HCT116 (cell line): ENCODE data around the gene HAPSTR1. TPM values are rescaled to one million over a fixed set of nuclear protein-coding genes. Genes with fewer than 3 reads are reported as not detected.

ENCODE experiments used
- ATAC-seq: fragments of 200-7000 bp; cut with Tn5 transposase; 2 replicates; pipeline ENCODE4 v1.9.1; 2020; ENCODE audit warnings: mild to moderate bottlenecking, moderate library complexity
- BruUV-seq: library from RNA; stranded (reverse); fragments of 400-500 nt; replicated peaks from 2 replicates; lab custom pipeline; 2021; lab: Mats Ljungman, UMichigan
- CTCF ChIA-PET: fragments of 300-600 bp; sonication (Branson Sonifier 250); formaldehyde crosslinking; loops from one replicate; lab custom pipeline; 2021; ENCODE audit warnings: antibody characterized with exemption; lab: Charles Lee
- POLR2A ChIA-PET: fragments of 300-600, 350-600 bp; sonication (Branson Sonifier 250); formaldehyde crosslinking; loops from one replicate; lab custom pipeline; 2021; ENCODE audit warnings: antibody characterized with exemption; lab: Charles Lee
- RAD21 ChIA-PET, 2 experiments: fragments of 300-600 bp; sonication (Branson Sonifier 250); formaldehyde crosslinking; loops; one replicate each; lab custom pipeline; 2023; ENCODE audit warnings: low total read pairs in 2 of 2; ENCODE audit not compliant: uncharacterized antibody in 2 of 2, unreplicated experiment in 2 of 2, low non-redundant PET in 1 of 2; lab: Charles Lee
- DNase-seq: peaks from one replicate; pipeline ENCODE4 v3.0.0-alpha.2; 2010; ENCODE audit warnings: low read depth, low spot score
- H2AFZ ChIP-seq: fragments of 200-600 bp; shearing (Covaris generic), sonication (generic); 2 replicates; pipeline ENCODE4 v1.6.1; 2017; ENCODE audit warnings: low read depth, mixed run types, mixed read lengths, antibody characterized with exemption, low read length; ENCODE audit not compliant: poor library complexity, severe bottlenecking
- H3K27ac ChIP-seq: 2 replicates; pipeline ENCODE4 v1.5.1; 2012; ENCODE audit warnings: low read depth, low read length
- H3K27me3 ChIP-seq: fragments of 200-600 bp; sonication (generic); 2 replicates; pipeline ENCODE4 v1.6.1; 2016; ENCODE audit warnings: mixed run types, low read length, mixed read lengths; ENCODE audit not compliant: insufficient read depth
- H3K36me3 ChIP-seq, 2 experiments: fragments of 200-500 bp in 1 of 2; fragments of 200-600 bp in 1 of 2; sonication (Bioruptor generic) in 1 of 2; sonication (generic) in 1 of 2; 2 replicates each; pipeline versions ENCODE4 v1.5.1 to v1.6.1; 2014 to 2016; ENCODE audit warnings: low read length in 2 of 2, inconsistent platforms in 1 of 2, mixed read lengths in 1 of 2, mixed run types in 1 of 2; ENCODE audit not compliant: insufficient read depth in 2 of 2, control insufficient read depth in 1 of 2
- H3K4me1 ChIP-seq, 2 experiments: fragments of 200-600 bp in 1 of 2; sonication (generic) in 1 of 2; 2 replicates each; pipeline versions ENCODE4 v1.5.1 to v1.6.1; 2012 to 2017; ENCODE audit warnings: low read length in 2 of 2, inconsistent platforms in 1 of 2, mild to moderate bottlenecking in 1 of 2, mixed read lengths in 1 of 2, mixed run types in 1 of 2, moderate library complexity in 1 of 2; ENCODE audit not compliant: insufficient read depth in 2 of 2, control insufficient read depth in 1 of 2
- H3K4me2 ChIP-seq: fragments of 200-600 bp; sonication (generic); 2 replicates; pipeline ENCODE4 v1.6.1; 2017; ENCODE audit warnings: mixed run types, low read length, mixed read lengths
- H3K4me3 ChIP-seq, 2 experiments: fragments of 200-600 bp in 1 of 2; sonication (generic) in 1 of 2; replicated peaks in 1 of 2; 2 replicates each; pipeline ENCODE4 v1.5.1; 2011 to 2016; ENCODE audit warnings: low read length in 2 of 2, control low read depth in 1 of 2, low read depth in 1 of 2, mild to moderate bottlenecking in 1 of 2, mixed read lengths in 1 of 2, mixed run types in 1 of 2
- H3K79me2 ChIP-seq: fragments of 200-600 bp; sonication (generic); 2 replicates; pipeline ENCODE4 v1.6.1; 2017; ENCODE audit warnings: mild to moderate bottlenecking, mixed run types, low read length, moderate library complexity, mixed read lengths; ENCODE audit not compliant: insufficient read depth
- H3K9ac ChIP-seq: fragments of 200-600 bp; sonication (generic); 2 replicates; pipeline ENCODE4 v1.6.1; 2016; ENCODE audit warnings: low read length, mixed read lengths
- H3K9me2 ChIP-seq: fragments of 200-600 bp; sonication (generic), shearing (Covaris generic); 2 replicates; pipeline ENCODE4 v1.6.1; 2017; ENCODE audit warnings: mixed run types, mild to moderate bottlenecking, moderate library complexity; ENCODE audit not compliant: insufficient read depth
- H3K9me3 ChIP-seq, 2 experiments: fragments of 200-500 bp in 1 of 2; fragments of 200-600 bp in 1 of 2; sonication (Bioruptor generic) in 1 of 2; sonication (generic) in 1 of 2; 2 replicates each; pipeline ENCODE4 v1.6.1; 2014 to 2017; ENCODE audit warnings: low read length in 2 of 2, mixed read lengths in 2 of 2, inconsistent platforms in 1 of 2, low read depth in 1 of 2, mild to moderate bottlenecking in 1 of 2, mixed run types in 1 of 2, moderate library complexity in 1 of 2; ENCODE audit not compliant: control insufficient read depth in 1 of 2, insufficient read depth in 1 of 2
- H4K20me1 ChIP-seq: fragments of 200-600 bp; sonication (generic), shearing (Covaris generic); 2 replicates; pipeline ENCODE4 v1.6.1; 2017; ENCODE audit warnings: mixed run types, mild to moderate bottlenecking, moderate library complexity; ENCODE audit not compliant: insufficient read depth
- CEBPB ChIP-seq: IDR thresholded peaks from 2 replicates; pipeline ENCODE4 v1.6.1; 2012; ENCODE audit warnings: low read depth
- CTCF ChIP-seq, 3 experiments: fragments of 200-600 bp in 1 of 3; sonication (generic) in 1 of 3; IDR thresholded peaks in 2 of 3; conservative IDR thresholded peaks in 1 of 3; 2 replicates each; pipeline ENCODE4 v1.5.1; 2012 to 2017; ENCODE audit warnings: low read depth in 2 of 3, low read length in 2 of 3, antibody characterized with exemption in 1 of 3, borderline replicate concordance in 1 of 3, control low read depth in 1 of 3, mild to moderate bottlenecking in 1 of 3, mixed read lengths in 1 of 3, mixed run types in 1 of 3, moderate library complexity in 1 of 3; ENCODE audit not compliant: insufficient read depth in 1 of 3
- EGR1 ChIP-seq: IDR thresholded peaks from 2 replicates; pipeline ENCODE4 v1.6.1; 2012; ENCODE audit warnings: low read depth
- EZH2phosphoT487 ChIP-seq: fragments of 200-600 bp; IDR thresholded peaks from 2 replicates; pipeline ENCODE4 v1.6.1; 2018; ENCODE audit warnings: antibody characterized with exemption, borderline replicate concordance
- FOSL1 ChIP-seq: IDR thresholded peaks from 2 replicates; pipeline ENCODE4 v1.6.1; 2012; ENCODE audit warnings: low read depth
- POLR2AphosphoS5 ChIP-seq: IDR thresholded peaks from 2 replicates; pipeline ENCODE4 v1.6.1; 2011; ENCODE audit warnings: mild to moderate bottlenecking, low read depth, low read length, moderate library complexity
- RAD21 ChIP-seq: IDR thresholded peaks from 2 replicates; pipeline ENCODE4 v1.6.1; 2012; ENCODE audit warnings: low read depth, mild to moderate bottlenecking
- REST ChIP-seq: IDR thresholded peaks from 2 replicates; pipeline ENCODE4 v1.6.1; 2012; ENCODE audit warnings: low read depth
- SIN3A ChIP-seq: IDR thresholded peaks from 2 replicates; pipeline ENCODE4 v1.6.1; 2012; ENCODE audit warnings: low read depth
- SP1 ChIP-seq: IDR thresholded peaks from 2 replicates; pipeline ENCODE4 v1.6.1; 2012; ENCODE audit warnings: low read depth
- SRF ChIP-seq: IDR thresholded peaks from 2 replicates; pipeline ENCODE4 v1.6.1; 2012; ENCODE audit warnings: low read depth
- TCF7L2 ChIP-seq: IDR thresholded peaks from 2 replicates; pipeline ENCODE4 v1.7.0; 2011; ENCODE audit warnings: borderline replicate concordance, inconsistent platforms; ENCODE audit not compliant: insufficient read depth, insufficient read length; ENCODE audit errors: extremely low read depth
- YY1 ChIP-seq: IDR thresholded peaks from 2 replicates; pipeline ENCODE4 v1.6.1; 2011; ENCODE audit warnings: low read length, low read depth, moderate library complexity, mild to moderate bottlenecking; ENCODE audit not compliant: insufficient replicate concordance; ENCODE audit errors: extremely low read depth
- ZNF274 ChIP-seq: fragments of 200-500 bp; sonication (Bioruptor generic); IDR thresholded peaks from 2 replicates; pipeline ENCODE4 v1.6.1; 2014; ENCODE audit warnings: mild to moderate bottlenecking, low read depth, low read length, inconsistent platforms
- intact Hi-C: fragments of 100-400 bp; cut with micrococcal nuclease; formaldehyde crosslinking; loops from 2 replicates; pipeline ENCODE4 v1.10.0; 2022
- total RNA-seq: library from RNA; stranded (reverse); gene quantifications from one replicate; pipeline ENCODE4 v1.2.1, GENCODE V29; 2021; ENCODE audit not compliant: unreplicated experiment
- TF ChIP-seq, protein P1 (sequence below): IDR thresholded peaks from 2 replicates; pipeline ENCODE4 v1.6.1; 2011; ENCODE audit warnings: mild to moderate bottlenecking, low read length, moderate library complexity; ENCODE audit not compliant: insufficient replicate concordance; ENCODE audit errors: extremely low read depth
- TF ChIP-seq, protein P2 (sequence below): IDR thresholded peaks from 2 replicates; pipeline ENCODE4 v1.6.1; 2012

HAPSTR1 gene
- total RNA-seq, 1 experiment from 2014 or later: 54.9 TPM

DNA sequence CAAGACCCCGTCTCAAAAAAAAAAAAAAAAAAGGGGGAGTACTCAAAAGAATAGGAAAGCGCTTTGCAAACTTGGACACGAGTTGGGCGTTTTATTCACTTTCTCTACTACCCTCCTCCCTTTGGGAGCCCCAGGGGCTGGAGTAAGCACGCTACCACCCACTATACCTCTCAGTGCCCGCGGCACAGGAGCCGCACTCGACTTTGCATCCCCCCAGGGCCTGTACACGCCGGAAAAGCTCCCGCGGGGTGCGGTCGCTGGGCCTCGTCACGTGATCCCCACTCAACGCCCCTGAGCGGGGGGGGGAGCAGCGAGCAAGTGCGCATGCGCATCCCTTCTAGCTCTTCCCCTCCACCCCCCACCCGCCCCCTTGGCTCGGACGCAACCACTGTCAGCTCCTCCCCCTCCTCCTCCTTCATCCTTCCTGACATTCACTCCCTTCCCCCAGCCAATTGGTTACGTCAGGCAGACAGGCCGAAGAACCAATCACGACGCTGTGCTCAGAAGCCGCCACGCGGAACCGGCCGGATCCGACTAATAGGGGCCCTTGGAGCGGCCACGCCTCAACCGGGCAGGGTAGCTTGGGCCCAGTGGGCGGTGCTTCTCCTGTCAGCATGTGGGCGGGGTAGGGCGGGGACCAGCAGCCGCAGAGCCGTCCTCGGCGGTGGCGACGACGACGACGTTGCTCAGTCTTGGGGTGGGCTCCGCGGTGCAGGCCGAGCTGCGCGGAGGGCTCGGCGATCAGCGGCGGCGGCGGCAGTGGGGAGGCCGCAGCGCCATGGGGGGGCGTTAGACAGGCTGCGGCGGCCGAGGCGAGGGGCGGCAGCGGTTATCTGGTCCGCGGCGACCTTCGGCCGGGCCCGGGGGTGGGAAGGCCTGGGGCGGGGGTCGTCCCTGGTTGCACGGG is at the start of gene HAPSTR1 (continued):
- TF ChIP-seq EGR1: peak; percentile 79
- peak; percentile 94 for TF ChIP-seq POLR2AphosphoS5

DNA sequence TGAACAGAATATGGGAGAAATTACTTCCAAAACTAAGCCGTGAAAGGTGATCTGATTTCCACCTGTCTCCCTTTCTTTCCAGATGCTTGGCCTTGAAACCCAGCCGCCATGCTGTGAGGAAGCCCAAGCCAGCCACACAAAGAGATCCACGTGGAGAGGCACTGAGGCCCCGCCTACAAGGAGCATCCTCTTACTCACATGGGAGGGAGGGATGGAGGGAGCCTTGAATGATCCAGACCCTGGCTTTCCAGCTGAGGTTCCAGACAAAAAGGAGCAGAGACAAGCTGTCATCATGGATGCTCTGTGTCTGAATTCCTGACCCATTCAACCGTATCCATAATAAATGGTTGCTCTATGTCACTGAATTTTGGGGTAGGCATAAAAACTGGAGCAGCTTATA is 48.9 kb upstream of the HAPSTR1 start:
- ChIA-PET CTCF (no interaction called here), POLR2A (no interaction called here), RAD21 (no interaction called here)
- intact Hi-C loops: no loop called here
- Histone ChIP-seq H3K27ac (no peak overlapping the region), H3K4me1 (peaks cover 11 to 13% of the 10 kb centered on the region in 2 experiments), H3K4me2 (no peak overlapping the region), H3K27me3 (no peaks in the 10 kb centered on the region), H3K4me3 (no peak overlapping the region), H3K9me2 (no peaks in the 10 kb centered on the region), H3K36me3 (no peaks in the 10 kb centered on the region), H3K9ac (no peak overlapping the region), H3K9me3 (no peaks in the 10 kb centered on the region), H2AFZ (no peak overlapping the region), H4K20me1 (no peaks in the 10 kb centered on the region), H3K79me2 (no peaks in the 10 kb centered on the region)
- BruUV-seq: no TSS peak
- ATAC-seq: no peak
- no peak for DNase-seq
- TF ChIP-seq EZH2phosphoT487 (no peak), SP1 (no peak), SRF (no peak), CTCF (IDR thresholded peaks at IDR 0.05 in 2 of 3, conservative IDR thresholded peaks at IDR 0.05 in 1 of 3; ENCODE audit: borderline replicate concordance in 1 of 3, insufficient read depth in 1 of 3, low read depth in 2 of 3, low read length in 2 of 3) (no peak), SIN3A (no peak), FOSL1 (no peak), REST (no peak), CEBPB (no peak), EGR1 (no peak), TCF7L2 (no peak), RAD21 (no peak), YY1 (no peak), ZNF274 (no peak)
- TF ChIP-seq, protein P1, sequence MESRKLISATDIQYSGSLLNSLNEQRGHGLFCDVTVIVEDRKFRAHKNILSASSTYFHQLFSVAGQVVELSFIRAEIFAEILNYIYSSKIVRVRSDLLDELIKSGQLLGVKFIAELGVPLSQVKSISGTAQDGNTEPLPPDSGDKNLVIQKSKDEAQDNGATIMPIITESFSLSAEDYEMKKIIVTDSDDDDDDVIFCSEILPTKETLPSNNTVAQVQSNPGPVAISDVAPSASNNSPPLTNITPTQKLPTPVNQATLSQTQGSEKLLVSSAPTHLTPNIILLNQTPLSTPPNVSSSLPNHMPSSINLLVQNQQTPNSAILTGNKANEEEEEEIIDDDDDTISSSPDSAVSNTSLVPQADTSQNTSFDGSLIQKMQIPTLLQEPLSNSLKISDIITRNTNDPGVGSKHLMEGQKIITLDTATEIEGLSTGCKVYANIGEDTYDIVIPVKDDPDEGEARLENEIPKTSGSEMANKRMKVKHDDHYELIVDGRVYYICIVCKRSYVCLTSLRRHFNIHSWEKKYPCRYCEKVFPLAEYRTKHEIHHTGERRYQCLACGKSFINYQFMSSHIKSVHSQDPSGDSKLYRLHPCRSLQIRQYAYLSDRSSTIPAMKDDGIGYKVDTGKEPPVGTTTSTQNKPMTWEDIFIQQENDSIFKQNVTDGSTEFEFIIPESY: no peak
- TF ChIP-seq, protein P2, sequence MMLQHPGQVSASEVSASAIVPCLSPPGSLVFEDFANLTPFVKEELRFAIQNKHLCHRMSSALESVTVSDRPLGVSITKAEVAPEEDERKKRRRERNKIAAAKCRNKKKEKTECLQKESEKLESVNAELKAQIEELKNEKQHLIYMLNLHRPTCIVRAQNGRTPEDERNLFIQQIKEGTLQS: no peak
